HL-60 (cell line): ENCODE measurements around the gene NDE1.

Experiments
- POLR2AphosphoS5 ChIP-seq: IDR thresholded peaks from 2 replicates; pipeline ENCODE4 v1.6.1; 2012; ENCODE audit warnings: low read depth
- SPI1 ChIP-seq: IDR thresholded peaks from 2 replicates; pipeline ENCODE4 v1.6.1; 2012; ENCODE audit warnings: low read depth, mild to moderate bottlenecking, borderline replicate concordance
- TF ChIP-seq, protein P1 (sequence below): IDR thresholded peaks from one replicate; pipeline ENCODE4 v1.5.1; 2011; ENCODE audit warnings: low read length, control low read depth, inconsistent platforms; ENCODE audit not compliant: insufficient read depth
- TF ChIP-seq, protein P2 (sequence below): IDR thresholded peaks from 2 replicates; pipeline ENCODE4 v1.6.1; 2012; ENCODE audit warnings: low read depth; ENCODE audit not compliant: insufficient replicate concordance

DNA sequence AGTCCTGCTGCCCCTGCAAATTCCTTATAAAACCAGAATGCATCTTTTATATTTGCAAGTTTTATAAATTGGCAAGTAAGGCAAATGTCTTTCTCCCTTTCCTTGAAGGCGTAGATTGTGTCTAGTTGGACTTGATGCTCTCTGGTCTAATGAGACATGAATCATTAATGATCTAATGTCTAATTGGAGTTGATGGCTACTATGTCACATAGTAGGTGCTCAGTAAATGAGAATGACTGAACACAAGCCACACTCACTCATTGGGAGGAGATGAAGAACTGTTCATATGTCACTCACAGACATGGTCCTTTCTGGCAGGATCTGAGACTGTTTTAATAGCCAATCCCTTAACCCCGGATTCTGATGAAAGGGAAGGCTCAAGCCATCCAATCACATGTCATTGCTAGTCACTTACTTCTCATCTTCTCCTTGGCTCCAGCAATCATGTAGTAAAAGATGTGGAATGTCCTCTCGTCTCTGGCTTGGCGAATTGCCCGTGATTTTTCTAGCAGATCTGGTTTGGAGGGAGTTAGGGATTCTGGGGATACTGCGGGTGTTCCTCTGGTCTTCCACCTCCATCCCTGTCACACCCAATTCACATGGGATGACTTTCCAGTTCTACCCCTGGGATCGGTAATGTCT is 125.7 kb downstream of the NDE1 start:
- TF ChIP-seq, protein P1, sequence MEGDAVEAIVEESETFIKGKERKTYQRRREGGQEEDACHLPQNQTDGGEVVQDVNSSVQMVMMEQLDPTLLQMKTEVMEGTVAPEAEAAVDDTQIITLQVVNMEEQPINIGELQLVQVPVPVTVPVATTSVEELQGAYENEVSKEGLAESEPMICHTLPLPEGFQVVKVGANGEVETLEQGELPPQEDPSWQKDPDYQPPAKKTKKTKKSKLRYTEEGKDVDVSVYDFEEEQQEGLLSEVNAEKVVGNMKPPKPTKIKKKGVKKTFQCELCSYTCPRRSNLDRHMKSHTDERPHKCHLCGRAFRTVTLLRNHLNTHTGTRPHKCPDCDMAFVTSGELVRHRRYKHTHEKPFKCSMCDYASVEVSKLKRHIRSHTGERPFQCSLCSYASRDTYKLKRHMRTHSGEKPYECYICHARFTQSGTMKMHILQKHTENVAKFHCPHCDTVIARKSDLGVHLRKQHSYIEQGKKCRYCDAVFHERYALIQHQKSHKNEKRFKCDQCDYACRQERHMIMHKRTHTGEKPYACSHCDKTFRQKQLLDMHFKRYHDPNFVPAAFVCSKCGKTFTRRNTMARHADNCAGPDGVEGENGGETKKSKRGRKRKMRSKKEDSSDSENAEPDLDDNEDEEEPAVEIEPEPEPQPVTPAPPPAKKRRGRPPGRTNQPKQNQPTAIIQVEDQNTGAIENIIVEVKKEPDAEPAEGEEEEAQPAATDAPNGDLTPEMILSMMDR, result no peak
- TF ChIP-seq, protein P2, sequence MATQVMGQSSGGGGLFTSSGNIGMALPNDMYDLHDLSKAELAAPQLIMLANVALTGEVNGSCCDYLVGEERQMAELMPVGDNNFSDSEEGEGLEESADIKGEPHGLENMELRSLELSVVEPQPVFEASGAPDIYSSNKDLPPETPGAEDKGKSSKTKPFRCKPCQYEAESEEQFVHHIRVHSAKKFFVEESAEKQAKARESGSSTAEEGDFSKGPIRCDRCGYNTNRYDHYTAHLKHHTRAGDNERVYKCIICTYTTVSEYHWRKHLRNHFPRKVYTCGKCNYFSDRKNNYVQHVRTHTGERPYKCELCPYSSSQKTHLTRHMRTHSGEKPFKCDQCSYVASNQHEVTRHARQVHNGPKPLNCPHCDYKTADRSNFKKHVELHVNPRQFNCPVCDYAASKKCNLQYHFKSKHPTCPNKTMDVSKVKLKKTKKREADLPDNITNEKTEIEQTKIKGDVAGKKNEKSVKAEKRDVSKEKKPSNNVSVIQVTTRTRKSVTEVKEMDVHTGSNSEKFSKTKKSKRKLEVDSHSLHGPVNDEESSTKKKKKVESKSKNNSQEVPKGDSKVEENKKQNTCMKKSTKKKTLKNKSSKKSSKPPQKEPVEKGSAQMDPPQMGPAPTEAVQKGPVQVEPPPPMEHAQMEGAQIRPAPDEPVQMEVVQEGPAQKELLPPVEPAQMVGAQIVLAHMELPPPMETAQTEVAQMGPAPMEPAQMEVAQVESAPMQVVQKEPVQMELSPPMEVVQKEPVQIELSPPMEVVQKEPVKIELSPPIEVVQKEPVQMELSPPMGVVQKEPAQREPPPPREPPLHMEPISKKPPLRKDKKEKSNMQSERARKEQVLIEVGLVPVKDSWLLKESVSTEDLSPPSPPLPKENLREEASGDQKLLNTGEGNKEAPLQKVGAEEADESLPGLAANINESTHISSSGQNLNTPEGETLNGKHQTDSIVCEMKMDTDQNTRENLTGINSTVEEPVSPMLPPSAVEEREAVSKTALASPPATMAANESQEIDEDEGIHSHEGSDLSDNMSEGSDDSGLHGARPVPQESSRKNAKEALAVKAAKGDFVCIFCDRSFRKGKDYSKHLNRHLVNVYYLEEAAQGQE, result no peak
- TF ChIP-seq POLR2AphosphoS5, result no peak
- no peak for TF ChIP-seq SPI1
